ENCODE data around the gene RBPJ. TPM values are rescaled to one million over a fixed set of nuclear protein-coding genes. Genes with fewer than 3 reads are reported as not detected.
A peak's percentile ranks its signal among the peaks of the same experiment; 100 is the strongest.

RBPJ gene
- total and polyA plus RNA-seq, 2 donors = 39.5 to 185 TPM

GRCh38 chr4:26413582-26413981 lies 92.8 kb downstream of the RBPJ start:
- WGBS = 83% methylated on average over 3 of the region's 3 CpGs
- DNase-seq (ENCODE audit: extremely low spot score) = no peak
- Histone ChIP-seq H3K27ac (ENCODE audit: low read depth) (no peak overlapping the region), H3K4me3 (ENCODE audit: low read depth, low read length) (no peak overlapping the region), H3K4me1 (ENCODE audit: insufficient read depth) (no peaks in the 10 kb centered on the region), H3K36me3 (ENCODE audit: insufficient read depth) (peaks cover 4% of the 10 kb centered on the region)

- no peaks in the 10 kb centered on the region for H3K4me1 ChIP-seq (ENCODE audit: insufficient read depth)
- 84% methylated on average over 1 of the region's 1 CpG for whole genome bisulfite sequencing
- H3K27ac ChIP-seq (ENCODE audit: low read depth) = no peak overlapping the region
- peaks cover 4% of the 10 kb centered on the region for H3K36me3 ChIP-seq (ENCODE audit: insufficient read depth)
- no peak for DNase-seq (ENCODE audit: extremely low spot score)
- H3K4me3 ChIP-seq (ENCODE audit: low read depth, low read length) = no peak overlapping the region
These were observed 97.3 kb downstream of the RBPJ start for GRCh38 chr4:26418107-26418506.

GRCh38 chr4:26418850-26419249 lies 98.0 kb downstream of the RBPJ start:
- no peaks in the 10 kb centered on the region for H3K4me1 ChIP-seq (ENCODE audit: insufficient read depth)
- WGBS = 90% methylated on average over 9 of the region's 9 CpGs
- DNase-seq (ENCODE audit: extremely low spot score) = no peak
- H3K4me3 ChIP-seq (ENCODE audit: low read depth, low read length) = no peak overlapping the region
- peaks cover 4% of the 10 kb centered on the region for H3K36me3 ChIP-seq (ENCODE audit: insufficient read depth)
- H3K27ac ChIP-seq (ENCODE audit: low read depth) = no peak overlapping the region

- H3K27ac ChIP-seq (ENCODE audit: low read depth) = no peak overlapping the region
- H3K36me3 ChIP-seq (ENCODE audit: insufficient read depth) = no peaks in the 10 kb centered on the region
- WGBS = 59% methylated on average over 2 of the region's 2 CpGs
- no peaks in the 10 kb centered on the region for H3K4me1 ChIP-seq (ENCODE audit: insufficient read depth)
- DNase-seq (ENCODE audit: extremely low spot score) = no peak
- H3K4me3 ChIP-seq (ENCODE audit: low read depth, low read length) = no peak overlapping the region
These were observed 99.6 kb downstream of the RBPJ start for GRCh38 chr4:26420438-26420837.

GRCh38 chr4:26420913-26421312 lies 100.1 kb downstream of the RBPJ start:
- no peaks in the 10 kb centered on the region for H3K4me1 ChIP-seq (ENCODE audit: insufficient read depth)
- 14% methylated on average over 1 of the region's 1 CpG for WGBS
- no peak overlapping the region for H3K27ac ChIP-seq (ENCODE audit: low read depth)
- DNase-seq (ENCODE audit: extremely low spot score) = no peak
- no peaks in the 10 kb centered on the region for H3K36me3 ChIP-seq (ENCODE audit: insufficient read depth)
- no peak overlapping the region for H3K4me3 ChIP-seq (ENCODE audit: low read depth, low read length)

GRCh38 chr4:26424153-26424552 lies 103.3 kb downstream of the RBPJ start:
- WGBS = 72% methylated on average over 2 of the region's 2 CpGs
- Histone ChIP-seq H3K4me3 (ENCODE audit: low read depth, low read length) (no peak overlapping the region), H3K27ac (ENCODE audit: low read depth) (no peak overlapping the region), H3K4me1 (ENCODE audit: insufficient read depth) (no peaks in the 10 kb centered on the region), H3K36me3 (ENCODE audit: insufficient read depth) (no peaks in the 10 kb centered on the region)
- DNase-seq (ENCODE audit: extremely low spot score) = no peak

GRCh38 chr4:26424838-26425237 lies 104.0 kb downstream of the RBPJ start:
- 99% methylated on average over 3 of the region's 3 CpGs for WGBS
- no peak for DNase-seq (ENCODE audit: extremely low spot score)
- no peak overlapping the region for H3K27ac ChIP-seq (ENCODE audit: low read depth)
- H3K4me3 ChIP-seq (ENCODE audit: low read depth, low read length) = no peak overlapping the region
- H3K4me1 ChIP-seq (ENCODE audit: insufficient read depth) = no peaks in the 10 kb centered on the region
- H3K36me3 ChIP-seq (ENCODE audit: insufficient read depth) = no peaks in the 10 kb centered on the region

- Histone ChIP-seq H3K4me3 (ENCODE audit: low read depth, low read length) (no peak overlapping the region), H3K36me3 (ENCODE audit: insufficient read depth) (peaks cover 2% of the 10 kb centered on the region), H3K27ac (ENCODE audit: low read depth) (no peak overlapping the region), H3K4me1 (ENCODE audit: insufficient read depth) (no peaks in the 10 kb centered on the region)
- no peak for DNase-seq (ENCODE audit: extremely low spot score)
- WGBS = 74% methylated on average over 1 of the region's 1 CpG
These were observed 105.1 kb downstream of the RBPJ start for GRCh38 chr4:26425953-26426352.

GRCh38 chr4:26426892-26427291 lies 106.1 kb downstream of the RBPJ start:
- H3K36me3 ChIP-seq (ENCODE audit: insufficient read depth) = peaks cover 2% of the 10 kb centered on the region
- no peak overlapping the region for H3K4me3 ChIP-seq (ENCODE audit: low read depth, low read length)
- no peaks in the 10 kb centered on the region for H3K4me1 ChIP-seq (ENCODE audit: insufficient read depth)
- no peak overlapping the region for H3K27ac ChIP-seq (ENCODE audit: low read depth)
- no peak for DNase-seq (ENCODE audit: extremely low spot score)
- 83% methylated on average over 4 of the region's 4 CpGs for WGBS

GRCh38 chr4:26429910-26430309 lies 109.1 kb downstream of the RBPJ start:
- peaks cover 4% of the 10 kb centered on the region for H3K36me3 ChIP-seq (ENCODE audit: insufficient read depth)
- 67% methylated on average over 4 of the region's 4 CpGs for whole genome bisulfite sequencing

GRCh38 chr4:26431461-26432180 lies 110.8 kb downstream of the RBPJ start:
- peak overlapping the region; percentile 10 for H3K27ac ChIP-seq (ENCODE audit: low read depth)
- no peak overlapping the region for H3K4me3 ChIP-seq (ENCODE audit: low read depth, low read length)
- 76% methylated on average over 2 of the region's 2 CpGs for WGBS
- no peaks in the 10 kb centered on the region for H3K4me1 ChIP-seq (ENCODE audit: insufficient read depth)
- DNase-seq (ENCODE audit: extremely low spot score) = no peak
- peaks cover 4% of the 10 kb centered on the region for H3K36me3 ChIP-seq (ENCODE audit: insufficient read depth)

More at GRCh38 chr4:26429910-26430309, 109.1 kb downstream of the RBPJ start:
- DNase-seq (ENCODE audit: extremely low spot score) = no peak
- no peaks in the 10 kb centered on the region for H3K4me1 ChIP-seq (ENCODE audit: insufficient read depth)
- no peak overlapping the region for H3K27ac ChIP-seq (ENCODE audit: low read depth)
- H3K4me3 ChIP-seq (ENCODE audit: low read depth, low read length) = no peak overlapping the region

GRCh38 chr4:26432419-26432818 lies 111.6 kb downstream of the RBPJ start:
- no peak for DNase-seq (ENCODE audit: extremely low spot score)
- peaks cover 4% of the 10 kb centered on the region for H3K36me3 ChIP-seq (ENCODE audit: insufficient read depth)
- H3K4me3 ChIP-seq (ENCODE audit: low read depth, low read length) = no peak overlapping the region
- H3K4me1 ChIP-seq (ENCODE audit: insufficient read depth) = no peaks in the 10 kb centered on the region
- WGBS = 40% methylated on average over 5 of the region's 5 CpGs
- no peak overlapping the region for H3K27ac ChIP-seq (ENCODE audit: low read depth)

- DNase-seq (ENCODE audit: extremely low spot score) = no peak
- Histone ChIP-seq H3K36me3 (ENCODE audit: insufficient read depth) (peaks cover 4% of the 10 kb centered on the region), H3K4me3 (ENCODE audit: low read depth, low read length) (no peak overlapping the region), H3K27ac (ENCODE audit: low read depth) (no peak overlapping the region), H3K4me1 (ENCODE audit: insufficient read depth) (no peaks in the 10 kb centered on the region)
- WGBS = 91% methylated on average over 1 of the region's 1 CpG
These were observed 112.7 kb downstream of the RBPJ start for GRCh38 chr4:26433556-26433955.

- Histone ChIP-seq H3K36me3 (ENCODE audit: insufficient read depth) (peaks cover 4% of the 10 kb centered on the region), H3K27ac (ENCODE audit: low read depth) (no peak overlapping the region), H3K4me1 (ENCODE audit: insufficient read depth) (no peaks in the 10 kb centered on the region), H3K4me3 (ENCODE audit: low read depth, low read length) (no peak overlapping the region)
- WGBS = 50% methylated on average over 2 of the region's 2 CpGs
- DNase-seq (ENCODE audit: extremely low spot score) = no peak
These were observed 113.3 kb downstream of the RBPJ start for GRCh38 chr4:26434030-26434639.

Data from urinary bladder (tissue), 4 donors.